GM18502 (cell line): Measurements from ENCODE around the gene CCDC122.

Experiments
- ATAC-seq: cut with Tn5 transposase; IDR thresholded peaks from one replicate; pipeline ENCODE4 v1.9.1; 2021; ENCODE audit warnings: mild to moderate bottlenecking; ENCODE audit not compliant: unreplicated experiment, poor library complexity

CCDC122 gene

DNA sequence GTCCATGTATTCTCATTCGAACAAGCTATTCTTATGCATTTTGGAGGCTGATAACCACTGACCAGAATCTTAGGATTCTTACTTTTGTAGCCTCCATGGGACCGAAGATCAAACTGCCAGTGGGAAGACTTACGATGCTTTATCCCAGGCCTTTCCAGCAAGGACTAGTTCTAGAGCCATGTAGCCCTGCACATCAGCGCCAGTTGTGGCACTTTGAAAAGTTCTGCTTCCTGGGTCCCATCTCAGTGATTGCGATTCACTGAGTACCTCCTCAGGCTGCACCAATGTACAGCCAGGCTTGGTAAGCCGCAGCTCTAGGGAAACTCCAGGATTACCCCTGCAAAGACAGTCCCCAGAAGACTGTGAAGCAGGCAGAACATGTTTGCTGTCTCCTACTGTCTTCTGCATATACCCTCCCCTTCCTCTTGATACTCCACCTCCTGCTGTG lies 73.8 kb downstream of the CCDC122 start:
- no peak for ATAC-seq

DNA sequence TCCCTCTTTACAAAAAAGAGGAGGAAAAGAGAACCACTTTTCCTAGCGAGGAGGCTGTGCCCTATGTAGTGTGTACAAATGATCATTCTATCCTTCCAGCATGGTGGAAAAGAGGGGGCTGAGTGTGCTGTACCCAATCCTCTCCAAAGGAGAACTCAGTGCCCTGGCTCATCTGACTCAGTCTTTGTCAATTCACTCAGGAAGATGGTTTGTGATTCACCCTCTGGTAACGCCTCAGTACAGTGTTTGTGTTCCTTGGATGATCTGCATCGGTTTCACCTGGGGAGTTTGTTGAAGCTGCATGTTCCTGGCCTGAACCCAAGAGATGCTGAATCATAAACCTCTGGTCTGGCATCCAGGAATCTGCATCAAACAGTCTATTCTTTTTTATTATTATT lies 74.5 kb downstream of the CCDC122 start:
- ATAC-seq: no peak

DNA sequence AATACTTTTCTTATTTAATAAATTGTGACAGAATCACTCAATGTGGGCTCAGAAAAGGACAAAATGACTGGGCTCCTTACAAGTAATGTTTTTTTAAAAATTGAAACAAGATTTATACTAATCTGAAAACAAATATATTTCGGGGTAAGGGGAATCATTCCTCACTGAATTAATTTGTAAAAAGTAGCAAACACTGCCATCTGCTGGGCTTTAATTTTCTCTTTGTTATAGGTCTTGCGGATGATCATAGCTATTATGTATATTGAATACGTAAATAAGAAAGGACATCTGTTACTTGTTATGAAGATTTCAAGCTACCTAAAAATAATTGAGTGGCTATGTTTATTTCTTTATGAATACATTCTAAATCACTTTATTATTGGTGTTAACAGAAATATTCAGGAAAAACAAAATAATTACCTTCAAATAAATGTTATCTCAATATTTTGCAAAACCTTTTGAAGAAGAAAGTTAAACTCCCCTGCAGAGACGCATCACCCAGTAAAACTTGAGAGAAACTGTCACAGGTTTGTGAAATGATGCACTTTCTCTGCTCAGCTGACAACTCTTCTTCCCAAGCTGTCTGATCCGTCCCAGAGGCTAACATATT lies 75.0 kb downstream of the CCDC122 start:
- ATAC-seq: no peak

DNA sequence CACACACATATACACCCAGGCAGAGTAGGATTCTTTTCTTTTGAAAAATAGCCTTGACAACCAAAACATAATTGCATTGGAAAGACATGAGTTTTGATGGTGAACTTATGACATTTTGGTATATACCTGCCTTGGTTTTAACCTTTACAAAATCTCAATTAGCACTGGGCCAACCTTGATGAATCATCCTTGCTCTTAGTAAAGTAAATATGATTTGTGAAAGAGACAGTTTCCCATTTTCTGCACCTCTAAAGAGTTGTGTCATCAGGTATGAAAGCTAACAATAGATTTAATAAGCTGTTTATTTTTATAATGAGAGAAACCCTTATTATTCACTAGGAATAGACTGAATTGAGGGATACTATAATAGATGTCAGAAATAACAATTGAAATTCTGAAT lies 77.0 kb downstream of the CCDC122 start:
- ATAC-seq: no peak

DNA sequence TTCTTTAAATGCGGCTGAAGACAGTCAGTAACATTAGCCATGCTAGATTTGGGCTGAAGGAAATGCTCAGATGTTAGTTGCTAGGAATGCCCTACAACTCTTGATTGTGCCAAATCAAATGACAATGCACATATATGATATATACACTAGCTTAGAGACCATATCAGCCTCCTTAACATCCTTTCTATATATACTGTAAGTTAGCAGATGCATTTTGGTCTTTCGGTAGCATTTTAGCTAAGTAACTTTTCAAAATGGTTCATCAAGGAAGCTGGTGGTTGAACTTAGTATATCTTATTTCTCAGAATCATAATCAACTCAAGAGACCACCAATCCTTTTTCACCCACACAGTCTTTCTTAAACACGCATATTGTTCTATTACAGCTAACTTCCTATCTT lies 78.7 kb downstream of the CCDC122 start:
- no peak for ATAC-seq

DNA sequence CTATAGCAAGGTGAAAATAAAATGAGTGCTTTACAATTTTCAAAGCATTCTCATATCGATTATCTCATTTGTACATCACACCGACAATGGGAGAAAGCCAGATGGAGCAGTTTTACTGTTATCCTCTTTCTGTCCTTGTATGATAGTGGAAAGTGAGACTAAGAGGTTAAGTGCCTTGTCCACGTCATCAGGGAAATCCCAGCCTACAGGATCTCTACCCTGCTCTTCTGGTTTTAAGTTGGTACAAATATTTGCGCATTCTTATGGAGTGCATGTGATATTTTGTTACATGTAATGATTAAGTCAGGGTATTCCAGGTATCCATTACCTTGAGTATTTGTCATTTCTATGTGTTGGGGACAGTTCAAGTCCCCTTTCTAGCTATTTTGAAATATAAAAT lies 80.3 kb downstream of the CCDC122 start:
- ATAC-seq: no peak

DNA sequence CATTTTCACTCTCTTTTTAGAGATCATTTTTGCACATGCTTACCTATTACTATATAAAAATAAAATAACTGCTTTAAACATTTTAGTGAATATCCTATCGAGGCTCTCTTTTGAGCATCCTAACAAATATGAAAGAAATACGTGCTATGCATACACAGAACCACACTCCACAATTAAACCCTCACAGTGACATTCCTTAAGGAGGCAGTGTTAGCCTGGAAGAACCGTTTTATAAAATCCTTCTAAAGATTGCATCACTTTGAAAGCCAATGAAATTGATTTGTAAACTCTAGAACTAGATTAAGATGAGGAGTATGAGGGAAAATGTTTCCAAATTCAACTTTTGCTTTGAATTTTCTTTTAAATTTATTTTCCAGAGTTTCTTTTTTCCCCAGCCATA lies 81.7 kb downstream of the CCDC122 start:
- no peak for ATAC-seq

DNA sequence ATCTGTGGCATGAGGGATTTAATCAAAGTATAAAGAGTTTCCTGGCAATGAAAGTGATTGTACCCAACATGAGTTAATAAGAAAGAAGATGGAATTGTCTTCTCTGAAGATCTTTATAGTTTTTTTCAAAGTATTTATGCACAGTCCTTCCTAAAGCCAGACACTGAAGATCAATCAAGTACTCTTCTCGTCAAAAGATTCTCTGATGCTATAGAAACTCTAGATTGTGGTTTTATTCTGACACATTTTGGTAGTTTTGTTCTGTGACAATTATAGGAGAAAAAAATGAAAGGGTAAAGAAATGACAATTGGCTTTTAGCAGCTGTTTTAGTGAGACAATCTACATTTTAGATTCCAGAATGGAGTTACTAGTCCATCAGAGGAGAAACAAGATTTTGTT lies 82.4 kb downstream of the CCDC122 start:
- no peak for ATAC-seq

DNA sequence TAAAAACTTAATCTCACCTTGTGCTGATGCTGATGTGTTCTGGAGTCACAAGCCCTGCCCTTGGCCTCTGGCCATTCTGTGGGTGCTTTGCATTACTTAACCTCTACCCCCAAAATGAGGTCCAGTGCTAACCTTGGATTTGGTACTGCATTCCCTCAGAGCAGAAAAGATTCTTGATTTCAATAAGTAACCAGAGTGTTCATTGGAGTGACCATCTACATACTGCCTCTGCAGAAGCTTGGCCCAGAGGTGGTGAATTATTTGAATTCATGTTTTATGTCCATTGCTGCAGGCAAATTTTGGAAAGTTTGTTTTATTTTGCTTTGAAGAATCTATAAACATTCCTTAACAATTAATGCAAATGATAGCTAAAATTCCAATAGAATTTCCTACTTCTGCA lies 85.1 kb downstream of the CCDC122 start:
- no peak for ATAC-seq

DNA sequence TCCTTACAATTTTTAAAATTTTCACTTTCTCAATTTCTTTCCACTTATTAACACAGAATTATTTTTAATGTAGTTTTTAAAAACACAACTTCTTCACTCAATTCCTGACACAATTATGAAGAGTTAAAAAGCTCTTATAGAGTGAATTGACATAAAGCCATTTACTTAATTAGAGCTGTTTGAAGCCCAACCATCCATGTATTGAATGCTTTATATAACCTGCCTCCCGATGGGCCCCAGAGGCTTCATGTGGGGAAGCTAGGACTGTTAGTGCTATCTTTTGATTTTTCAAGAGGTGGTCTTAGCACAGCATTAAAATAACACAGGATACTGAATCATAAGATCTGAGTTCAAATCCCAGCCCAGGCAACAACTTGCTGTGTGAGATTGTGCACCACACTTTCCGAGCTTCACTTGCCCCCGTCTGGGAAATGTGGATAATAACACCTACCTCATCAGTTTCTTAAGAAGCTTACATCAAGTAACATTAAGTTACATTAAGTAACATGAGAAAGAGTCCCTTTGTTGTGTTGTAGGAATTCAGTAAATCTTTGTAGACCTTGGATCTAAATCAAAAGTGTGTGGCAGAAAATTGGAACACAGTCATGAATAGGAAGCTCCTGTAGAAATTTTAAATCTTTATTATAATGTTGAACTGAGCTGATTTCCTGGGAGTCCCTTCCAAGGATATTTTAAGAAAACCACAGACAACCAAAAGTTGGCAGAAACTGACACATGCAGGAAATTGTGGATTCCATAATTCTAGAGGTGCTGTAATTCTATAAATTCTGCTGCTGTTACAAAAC lies 87.3 kb downstream of the CCDC122 start:
- no peak for ATAC-seq

DNA sequence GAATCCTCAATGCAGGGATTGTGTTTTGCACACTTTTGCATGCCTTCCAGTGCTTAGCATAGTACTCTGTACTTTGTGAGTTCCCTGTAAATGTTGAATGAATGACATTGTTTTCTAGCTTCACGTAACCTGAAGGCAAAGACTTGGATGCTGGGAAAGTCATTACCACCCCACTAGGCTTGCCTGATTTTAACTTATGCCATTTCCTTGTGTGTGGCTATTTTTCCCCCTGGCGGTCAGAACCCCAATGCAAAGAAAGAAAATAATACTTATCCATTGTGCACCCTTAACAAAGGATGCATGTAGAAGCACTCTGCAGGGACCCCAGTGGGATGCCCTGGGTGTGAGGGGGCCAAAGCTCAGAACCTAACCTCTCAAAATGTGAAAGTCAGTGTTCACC lies 91.5 kb downstream of the CCDC122 start:
- ATAC-seq: no peak

DNA sequence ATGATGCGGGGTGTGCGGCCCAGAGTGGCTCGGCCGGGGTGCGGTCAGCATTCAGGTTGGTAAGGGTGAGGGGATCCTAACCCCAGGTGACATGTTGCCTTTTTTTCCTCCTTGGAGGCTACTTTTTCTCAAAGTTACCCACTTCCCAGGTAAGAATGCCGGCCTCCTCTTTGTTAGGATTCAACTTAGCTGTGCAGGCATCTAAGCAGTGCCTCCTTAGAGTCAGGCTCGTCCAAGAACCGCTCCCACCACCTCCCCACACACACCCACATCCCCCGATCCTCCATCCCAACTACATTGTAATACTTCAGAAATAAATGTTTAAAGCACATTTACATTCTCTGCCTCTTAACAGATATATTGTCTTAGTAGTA lies 92.0 kb downstream of the CCDC122 start:
- no peak for ATAC-seq

DNA sequence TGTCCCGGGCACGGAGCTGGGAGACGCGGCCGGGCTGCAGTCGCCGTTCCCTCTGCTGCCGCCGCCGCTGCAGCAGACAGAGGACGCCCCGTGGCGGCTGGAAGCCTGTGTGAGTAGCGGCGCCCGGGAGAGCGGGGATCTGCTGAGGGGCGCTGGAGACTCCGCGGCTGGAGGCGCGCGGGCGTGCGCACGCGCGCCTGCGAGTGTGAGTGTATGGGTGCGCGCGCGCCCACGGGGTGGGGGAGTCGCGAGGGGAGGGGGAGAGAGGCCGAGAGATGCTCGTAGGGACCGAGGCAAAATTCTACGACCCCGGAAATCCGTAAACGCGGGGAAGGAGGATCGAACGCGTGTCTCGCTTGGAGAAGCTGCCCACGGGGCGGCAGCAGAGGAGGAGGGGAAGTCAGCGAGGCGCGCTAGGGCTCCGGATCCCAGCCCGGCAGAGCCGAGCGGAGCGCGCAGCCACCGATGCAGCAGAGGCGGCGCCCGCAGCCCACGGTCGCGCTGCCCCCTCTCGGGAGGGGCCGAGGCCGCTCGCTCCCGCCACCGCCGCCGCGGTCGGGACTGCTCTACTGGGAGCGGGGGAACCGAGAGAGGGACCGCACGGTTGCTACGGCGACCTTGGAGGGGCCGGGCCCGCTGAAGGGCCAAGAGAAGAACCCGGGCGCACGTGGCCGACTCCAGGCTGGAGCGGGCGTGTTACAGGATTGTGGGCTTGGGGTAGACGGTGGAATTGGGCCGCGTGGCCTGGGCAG lies 92.6 kb downstream of the CCDC122 start, which contains the start of gene ENOX1:
Gene ENOX1, minus strand, starts transcription at position 207 of the 752 bp plus-strand sequence.
- ATAC-seq: peak; percentile 50

DNA sequence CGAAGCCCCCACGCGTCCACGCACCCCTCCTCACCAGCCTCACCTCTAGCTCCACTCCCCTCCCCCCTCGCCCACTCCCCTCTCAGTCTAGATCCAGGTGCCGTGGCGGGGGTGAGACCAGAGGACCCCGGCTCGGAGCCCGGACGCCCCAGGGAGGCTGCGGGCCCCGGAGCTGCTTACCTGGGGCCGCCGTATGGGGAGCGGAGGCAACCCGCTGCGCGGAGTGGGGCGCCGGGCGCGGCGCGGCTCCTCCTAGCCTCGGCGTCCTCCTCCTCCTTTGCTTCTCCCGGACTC lies 93.1 kb downstream of the CCDC122 start:
- ATAC-seq: no peak
